Activated T-helper 9 cell treated with anti-CD3 and anti-CD28 coated beads, Interleukin-2, amount 50 U/mL, for 16 hours (primary cell): Measurements from ENCODE around the gene RTL10.
"Not testable (repeated sequence)": the region's sequence is repeated elsewhere in the genome, so short reads cannot be mapped to it uniquely, and the experiment has no call there.

Experiments
- DNase-seq: peaks from one replicate; pipeline ENCODE4 v3.0.0-alpha.2; 2020; ENCODE audit warnings: low read depth

Gene RTL10

DNA sequence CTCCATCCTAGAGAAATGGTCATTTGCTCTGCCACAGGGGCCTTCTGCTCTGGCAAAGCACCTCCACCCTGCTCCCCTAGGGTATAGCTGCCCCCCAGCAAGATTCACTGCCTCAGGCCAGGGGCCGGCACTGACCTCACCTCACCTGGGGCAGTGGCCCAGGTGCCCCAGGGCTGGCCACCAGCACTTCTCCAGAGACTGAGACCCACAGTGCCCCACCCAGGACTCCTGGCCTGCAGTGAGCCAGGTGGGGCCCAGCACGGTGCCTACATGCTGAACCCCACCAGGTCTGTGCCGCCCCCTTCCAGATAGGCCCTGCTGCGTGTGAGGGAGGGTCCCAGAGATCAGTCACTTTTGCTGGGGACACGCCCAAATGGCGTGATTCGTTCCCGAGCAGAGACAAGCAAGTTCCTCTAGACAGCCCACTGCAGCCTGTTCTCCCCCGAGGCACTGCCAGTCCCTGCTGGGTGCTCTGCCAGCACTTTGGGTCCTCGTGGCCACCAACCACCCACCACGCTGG is 10.8 kb downstream of the RTL10 start:
- DNase-seq: no peak

DNA sequence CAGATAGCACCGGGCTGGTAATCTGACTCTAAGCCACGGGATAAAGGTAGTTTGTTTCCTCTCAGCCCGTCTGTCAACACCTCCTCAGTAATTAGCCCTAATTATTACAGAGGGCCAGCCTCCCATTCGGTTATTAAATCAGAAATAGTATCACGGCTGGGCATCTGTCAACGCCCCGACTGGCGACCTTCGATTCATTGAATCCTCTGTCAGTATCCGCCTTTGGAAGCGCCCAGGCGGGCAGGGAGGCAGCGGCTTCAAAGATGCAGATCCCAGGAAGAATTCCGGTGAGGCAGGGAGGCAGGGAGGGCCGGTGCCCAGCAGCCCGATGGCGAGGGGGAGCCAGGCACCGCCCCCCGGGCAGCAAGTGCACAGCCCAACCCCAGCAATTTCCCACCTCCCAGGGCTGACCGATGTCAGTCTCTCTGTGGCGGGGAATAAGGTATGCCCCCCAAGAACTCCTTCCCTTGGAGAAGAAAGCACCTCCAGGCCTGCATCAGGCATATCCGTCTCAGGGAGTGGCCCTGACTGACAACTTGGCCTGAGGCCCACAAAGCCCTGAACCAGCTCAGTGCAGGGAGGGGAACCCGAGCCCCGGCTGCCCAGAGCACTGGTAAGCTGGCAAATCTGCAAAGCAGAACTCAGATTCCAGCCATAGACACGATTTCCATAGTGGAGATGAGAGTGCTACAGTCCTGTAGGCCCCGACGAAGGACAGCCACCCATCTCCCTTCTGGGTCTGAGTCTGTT is 11.4 kb downstream of the RTL10 start:
- no peak for DNase-seq

DNA sequence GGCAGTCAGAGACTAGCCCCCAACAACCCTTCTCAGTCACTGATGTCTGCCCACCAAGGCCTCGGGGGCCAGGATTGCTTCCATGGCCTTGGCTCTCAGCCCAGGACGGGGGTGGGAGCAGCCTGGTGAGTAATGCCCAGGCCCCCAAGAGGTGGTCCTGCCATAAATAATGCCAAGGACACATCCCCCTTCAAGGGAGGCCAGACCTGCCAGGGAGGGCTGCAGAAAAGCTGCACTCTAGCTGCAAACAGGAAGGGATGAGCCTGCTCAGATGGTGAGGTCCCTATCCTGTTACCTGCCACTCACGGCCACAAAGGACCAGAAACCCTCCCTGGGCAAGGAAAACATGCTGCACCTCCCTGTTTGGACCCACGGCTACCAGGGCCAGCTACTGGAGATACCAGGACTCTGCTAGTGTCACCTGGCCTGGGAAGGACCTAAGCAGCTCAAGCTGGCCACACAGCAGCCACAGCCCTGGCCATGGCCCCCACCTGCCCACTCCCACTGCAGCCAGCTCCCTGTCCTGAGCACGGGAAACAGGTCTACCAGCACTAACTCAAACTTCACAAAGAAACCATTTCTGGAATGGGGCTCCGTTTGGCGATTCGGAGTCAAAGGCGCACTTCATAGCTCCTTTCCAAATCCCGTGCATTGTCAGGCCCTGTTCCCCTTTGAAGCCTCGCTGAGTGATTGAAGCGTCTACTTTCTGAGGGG is 12.1 kb downstream of the RTL10 start:
- DNase-seq: no peak

DNA sequence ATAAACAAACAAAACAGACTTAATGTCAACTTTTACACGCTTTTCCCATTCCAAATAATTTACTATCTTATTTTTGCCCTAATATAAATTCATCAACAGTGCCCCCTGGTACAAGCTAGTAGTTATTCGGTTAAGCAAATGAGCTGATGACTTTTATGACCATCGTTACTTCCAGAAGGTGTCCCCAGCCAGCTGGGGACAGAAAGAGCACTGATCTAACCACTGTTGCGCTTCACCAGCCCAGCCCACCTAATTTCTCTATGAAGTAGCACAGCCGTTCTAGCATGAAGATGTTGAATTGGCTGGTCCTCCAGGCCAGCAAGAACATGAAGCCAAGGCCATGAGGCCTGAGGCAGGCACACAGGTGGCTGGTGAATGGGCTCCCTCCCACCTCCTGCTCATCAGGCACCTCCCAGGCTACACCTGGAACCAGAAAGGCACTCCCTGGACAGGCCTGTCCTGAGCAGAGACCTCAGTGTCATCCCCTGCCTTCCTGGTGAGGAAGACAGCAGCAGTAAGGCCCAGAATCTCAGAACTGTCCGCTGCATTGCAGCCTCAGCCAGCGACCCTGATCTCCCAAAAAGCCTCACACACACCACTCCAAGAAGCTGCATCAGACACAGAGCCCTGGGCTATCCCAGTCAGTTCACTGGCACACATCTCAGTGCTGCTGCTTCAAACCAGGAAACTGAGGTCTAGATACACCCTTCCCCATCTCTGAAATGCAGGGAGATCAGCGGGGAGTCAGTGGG is 12.9 kb downstream of the RTL10 start:
- DNase-seq: no peak

DNA sequence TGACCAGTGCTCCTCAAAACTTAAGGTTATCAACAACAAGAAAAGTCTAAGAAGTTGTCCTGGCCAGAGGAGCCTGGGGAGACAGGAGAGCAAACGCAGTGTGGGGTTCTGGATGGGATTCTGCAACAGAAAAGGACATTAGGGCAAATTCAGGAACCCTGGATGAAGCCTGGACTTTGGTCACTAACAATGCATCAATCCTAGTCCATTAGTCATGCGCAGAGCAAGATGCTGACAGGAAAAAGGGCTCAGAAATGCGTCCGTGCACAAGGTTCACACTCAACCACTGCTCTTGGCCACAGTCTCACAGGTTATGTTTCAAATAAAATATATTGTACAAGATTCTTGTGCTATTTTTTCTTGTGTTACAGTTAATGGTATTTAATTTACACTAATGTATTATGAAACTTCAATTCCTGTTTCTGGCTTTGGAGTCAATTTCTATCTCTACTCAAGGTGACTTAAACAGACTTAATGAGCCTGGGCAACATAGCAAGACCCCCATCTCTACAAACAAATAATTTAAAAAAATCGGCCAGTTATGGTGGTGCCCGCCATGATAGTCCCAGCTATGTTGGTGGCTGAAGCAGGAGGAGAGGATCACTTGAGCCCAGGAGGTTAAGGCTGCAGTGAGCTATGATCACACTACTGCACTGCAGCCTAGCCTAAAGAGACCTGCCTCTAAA is 13.6 kb downstream of the RTL10 start:
- no peak for DNase-seq

DNA sequence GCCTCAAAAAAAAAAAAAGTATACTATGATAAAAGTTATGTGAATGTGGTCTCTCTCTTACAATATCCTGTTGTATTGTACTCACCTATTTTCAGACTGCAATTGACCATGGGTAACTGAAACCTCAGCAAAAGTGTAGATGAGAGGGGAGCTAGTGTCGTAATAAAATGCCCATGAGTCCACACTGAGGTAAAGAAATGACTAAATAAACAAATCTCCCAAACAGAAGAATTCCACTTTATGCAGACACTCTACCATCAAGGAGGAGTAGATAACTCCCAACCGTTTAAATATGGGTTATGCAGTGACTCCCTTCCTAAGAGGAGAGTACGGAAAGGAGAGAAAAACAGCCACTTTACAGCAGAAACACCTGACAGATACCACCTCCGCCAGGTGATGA is 14.6 kb downstream of the RTL10 start:
- no peak for DNase-seq

DNA sequence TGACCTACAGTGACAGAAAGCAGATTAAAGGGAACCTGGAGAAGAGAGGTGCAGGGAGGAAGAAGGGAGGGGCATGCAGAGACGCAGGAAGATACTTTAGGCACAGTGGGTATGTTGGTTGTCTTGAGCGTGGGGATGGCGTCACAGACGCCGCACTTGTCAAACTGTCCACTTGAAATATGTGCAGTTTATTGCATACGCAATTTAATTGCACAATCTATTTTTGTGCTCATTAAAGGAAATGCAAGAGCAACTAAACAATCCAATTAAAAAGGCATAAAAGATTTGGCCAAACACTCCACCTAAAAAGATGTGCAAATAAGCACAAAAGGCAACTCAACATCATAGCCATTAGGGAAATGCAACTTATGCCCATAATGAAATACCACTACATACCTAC is 16.8 kb downstream of the RTL10 start:
- DNase-seq: no peak

DNA sequence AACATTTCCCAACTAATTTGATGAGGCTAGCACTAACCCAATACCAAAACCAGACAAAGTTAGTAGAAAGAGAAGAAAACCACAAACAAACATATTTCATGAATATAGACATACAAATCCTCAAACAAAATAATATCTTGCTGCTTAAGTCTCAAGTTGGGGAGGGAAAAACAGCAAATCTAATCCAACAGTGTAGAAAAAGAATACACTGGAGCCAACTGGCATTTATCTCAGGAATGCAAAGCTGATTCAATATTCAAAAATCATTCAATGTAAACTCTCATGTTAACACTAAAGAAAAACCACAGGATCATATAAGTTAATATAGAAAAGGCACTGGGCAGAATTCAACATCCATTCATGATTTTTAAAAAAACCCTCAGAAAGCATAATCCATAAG is 18.2 kb downstream of the RTL10 start:
- no peak for DNase-seq

DNA sequence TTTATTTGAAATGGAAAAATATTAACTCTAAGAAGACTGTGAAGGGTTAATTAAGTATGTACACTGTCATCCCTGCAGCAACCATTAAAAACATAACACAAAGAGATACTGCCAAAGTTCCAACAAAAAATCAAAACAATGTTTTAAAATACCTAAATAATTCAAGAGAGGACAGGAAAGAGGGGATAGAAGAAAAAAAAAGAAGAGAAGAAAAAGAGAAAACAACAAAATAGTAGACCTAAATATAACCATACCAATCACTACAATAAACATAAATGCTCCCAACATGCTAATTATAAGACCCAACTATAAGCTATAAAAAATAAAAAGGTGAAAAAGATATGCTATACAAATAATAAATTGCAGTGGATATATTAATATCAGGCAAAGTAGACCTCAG is 20.1 kb downstream of the RTL10 start:
- no peak for DNase-seq

DNA sequence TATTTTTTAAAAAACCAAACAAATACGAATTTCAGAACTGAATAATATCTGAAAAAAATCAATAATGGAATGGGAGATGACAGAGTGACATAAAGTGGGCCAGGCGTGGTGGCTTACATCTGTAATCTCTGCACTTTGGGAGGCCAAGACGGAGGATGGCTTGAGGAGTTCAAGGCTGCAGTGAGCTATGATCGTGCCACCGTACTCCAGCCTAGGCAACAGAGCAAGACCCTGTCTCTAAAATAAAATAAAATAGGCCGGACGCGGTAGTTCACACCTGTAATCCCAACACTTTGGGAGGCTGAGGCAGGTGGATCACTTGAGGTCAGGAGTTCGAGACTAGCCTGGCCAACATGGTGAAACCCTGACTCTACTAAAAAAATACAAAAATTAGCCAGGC is 21.3 kb downstream of the RTL10 start:
- not testable (repeated sequence) for DNase-seq

DNA sequence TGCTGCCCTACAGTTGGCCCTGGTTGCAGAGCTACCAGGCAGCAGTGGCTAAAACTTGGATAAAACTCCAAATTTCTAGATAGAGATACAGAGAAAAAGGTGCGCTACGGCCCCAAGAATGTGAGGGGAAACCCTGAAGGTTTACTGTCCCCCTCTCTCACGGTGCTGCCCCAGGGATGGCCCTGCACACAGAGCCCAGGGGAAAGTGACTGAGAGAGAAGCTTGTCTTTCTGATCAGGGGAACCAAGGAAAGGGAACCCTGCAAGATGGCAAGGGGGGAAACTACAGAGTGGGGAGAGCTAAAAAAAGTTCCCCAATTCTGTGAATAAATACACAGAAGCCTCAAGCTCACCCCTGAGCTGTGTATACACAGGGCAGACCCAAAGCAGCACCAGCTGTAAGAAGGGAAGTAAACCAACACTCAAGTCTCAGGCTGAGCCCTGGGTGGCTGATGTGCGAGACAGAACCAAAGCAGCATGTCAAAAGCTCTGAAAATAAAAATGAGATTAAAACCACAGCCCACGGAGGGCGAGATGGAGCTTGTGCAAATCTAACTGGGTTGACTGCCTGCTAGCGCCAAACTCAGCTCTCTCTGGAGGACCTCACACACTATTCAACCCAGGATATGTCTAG is 22.1 kb downstream of the RTL10 start:
- no peak for DNase-seq

DNA sequence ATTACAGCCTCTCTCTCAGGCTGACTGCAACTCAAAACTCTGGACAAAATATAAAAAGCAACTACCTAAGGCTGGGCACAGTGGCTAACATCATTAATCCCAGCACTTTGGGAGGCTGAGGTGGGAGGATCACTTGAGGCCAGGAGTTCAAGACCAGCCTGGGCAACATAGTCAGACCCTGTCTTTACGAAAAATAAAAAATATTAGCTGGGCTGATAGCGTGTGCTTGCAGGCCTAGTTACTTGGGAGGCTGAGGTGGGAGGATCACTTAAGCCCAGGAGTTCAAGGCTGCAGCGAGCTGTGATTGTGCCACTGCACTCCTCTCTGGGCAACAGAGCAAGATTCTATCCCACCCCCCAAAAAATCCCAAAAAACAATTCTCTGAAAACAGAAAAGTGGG is 22.7 kb downstream of the RTL10 start:
- DNase-seq: not testable (repeated sequence)

DNA sequence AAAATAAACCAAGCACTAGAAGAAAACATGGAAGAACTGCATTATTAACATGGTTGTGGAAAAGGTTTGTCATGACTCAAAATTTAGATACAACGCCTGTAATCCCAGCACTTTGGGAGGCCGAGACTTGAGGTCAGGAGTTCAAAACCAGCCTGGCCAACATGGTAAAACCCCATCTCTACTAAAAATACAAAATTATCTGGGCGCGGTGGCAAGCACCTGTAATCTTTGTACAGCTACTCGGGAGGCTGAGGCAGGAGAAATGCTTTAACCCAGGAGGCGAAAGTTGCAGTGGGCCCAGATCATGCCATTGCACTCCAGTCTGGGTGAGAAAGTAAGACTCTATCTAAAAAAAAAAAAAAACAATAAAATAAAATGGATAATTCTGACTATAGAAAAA is 23.7 kb downstream of the RTL10 start:
- no peak for DNase-seq

DNA sequence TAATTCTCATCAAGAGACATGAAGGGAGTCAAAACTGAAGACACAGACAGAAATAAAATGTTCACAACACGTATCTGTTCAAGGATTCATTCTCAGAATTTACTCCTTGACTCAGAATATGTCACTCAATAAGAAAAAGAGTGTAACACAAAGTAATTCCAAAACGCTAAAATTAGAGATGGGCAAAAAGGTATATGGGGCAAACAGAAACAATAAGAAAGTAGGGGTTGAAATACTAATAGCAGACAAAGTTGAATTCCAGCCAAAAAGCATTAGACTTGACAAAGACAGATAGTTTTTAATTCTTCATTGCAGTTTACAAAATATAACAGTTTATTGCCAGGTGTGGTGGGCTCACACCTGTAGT is 26.7 kb downstream of the RTL10 start:
- no peak for DNase-seq

DNA sequence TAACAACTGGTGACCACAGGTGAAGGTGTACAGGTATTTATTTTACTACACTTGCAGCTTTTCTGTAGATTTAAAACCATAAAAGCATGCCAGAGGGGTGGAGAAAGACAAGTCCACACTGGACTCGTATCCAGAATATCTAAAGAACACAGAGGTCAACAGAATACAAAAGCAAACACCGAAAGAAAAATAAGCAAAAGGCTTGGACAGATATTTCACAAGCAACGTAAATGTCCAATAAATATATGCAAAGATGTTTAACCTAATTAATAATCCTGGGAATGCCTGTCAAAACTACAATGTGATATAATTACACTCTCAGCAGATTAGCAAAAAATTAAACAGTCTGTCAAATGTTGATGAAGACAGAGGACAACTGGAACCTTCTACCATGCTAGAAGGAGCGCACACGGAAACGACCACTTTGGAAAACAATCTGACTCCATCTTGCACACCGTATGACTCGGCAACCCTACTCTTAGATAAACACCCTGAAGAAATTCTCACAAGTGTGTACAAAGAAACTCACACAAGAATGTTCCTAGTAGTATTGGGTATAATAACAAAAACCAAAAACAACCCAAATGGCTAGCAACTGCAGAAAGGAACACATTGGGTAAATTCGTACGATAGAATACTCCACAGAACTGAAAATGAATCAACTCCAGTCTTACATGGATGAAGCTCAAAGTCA is 27.2 kb downstream of the RTL10 start:
- no peak for DNase-seq

DNA sequence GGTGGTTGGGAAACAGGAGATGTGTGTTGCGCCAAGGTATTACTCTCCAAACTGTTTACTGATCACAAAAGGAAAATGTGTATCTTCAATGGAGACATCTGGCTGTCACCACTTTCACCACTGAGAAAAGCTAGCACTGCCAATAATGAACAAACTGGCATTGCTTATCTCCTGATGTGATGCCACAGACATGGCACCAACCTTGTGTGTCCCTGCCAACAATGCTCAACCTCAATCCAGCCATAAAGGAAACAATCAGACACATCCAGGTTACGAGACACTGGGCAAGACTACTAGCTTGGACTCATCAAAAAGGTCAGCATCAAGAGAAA is 28.1 kb downstream of the RTL10 start:
- no peak for DNase-seq

DNA sequence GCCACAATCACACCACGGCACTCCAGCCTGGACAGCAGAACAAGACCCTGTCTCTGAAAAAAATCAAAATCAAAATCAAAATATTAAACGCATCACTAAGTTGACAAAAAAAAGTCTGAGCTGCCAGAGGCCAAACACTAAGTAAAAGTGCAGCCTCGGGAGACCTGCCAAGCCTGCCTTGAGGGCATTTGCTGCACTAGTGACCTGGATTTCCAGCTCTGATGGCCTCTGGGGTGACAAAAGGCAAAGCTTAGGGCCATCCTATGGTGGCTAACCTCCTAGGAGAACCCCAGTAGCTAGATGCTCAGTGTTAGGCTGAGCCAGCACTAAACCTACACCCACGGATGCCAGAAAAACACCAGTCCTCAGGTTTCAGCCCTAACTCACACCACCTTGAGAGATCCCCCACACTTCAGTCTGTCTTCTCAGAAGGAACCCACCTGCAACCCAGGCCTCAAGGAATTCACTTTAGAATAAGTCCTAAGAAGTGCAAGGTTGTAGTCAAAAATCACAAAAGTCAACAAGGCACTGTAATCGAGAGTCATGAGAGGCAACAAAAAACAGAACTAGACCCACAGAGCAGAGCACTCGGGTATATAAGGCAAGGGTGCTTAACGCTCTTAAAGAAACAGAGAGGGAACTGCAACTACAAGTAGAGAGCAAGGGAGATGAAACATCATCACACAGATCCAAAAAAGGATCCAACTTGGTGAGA is 28.6 kb downstream of the RTL10 start:
- DNase-seq: no peak

DNA sequence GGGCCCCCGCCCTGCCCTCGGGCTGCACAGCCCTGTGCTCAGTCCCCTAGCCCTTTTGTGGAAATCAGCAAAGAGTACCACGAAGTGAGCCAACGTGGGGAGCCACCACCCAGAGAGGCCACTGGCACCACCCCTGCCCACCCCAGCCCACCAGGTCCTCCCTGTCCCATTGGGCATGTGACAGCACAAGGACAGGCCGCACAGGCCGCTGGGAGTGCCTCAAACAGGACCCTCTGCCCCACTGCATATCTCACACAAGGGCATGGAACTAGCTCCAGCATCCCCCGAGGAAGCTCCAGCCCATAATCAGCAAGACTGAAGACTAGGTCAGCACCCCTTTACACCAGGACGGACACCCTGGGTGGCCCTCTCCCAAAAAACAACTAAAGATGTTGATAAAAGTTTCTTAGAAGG is 29.7 kb downstream of the RTL10 start:
- DNase-seq: no peak

DNA sequence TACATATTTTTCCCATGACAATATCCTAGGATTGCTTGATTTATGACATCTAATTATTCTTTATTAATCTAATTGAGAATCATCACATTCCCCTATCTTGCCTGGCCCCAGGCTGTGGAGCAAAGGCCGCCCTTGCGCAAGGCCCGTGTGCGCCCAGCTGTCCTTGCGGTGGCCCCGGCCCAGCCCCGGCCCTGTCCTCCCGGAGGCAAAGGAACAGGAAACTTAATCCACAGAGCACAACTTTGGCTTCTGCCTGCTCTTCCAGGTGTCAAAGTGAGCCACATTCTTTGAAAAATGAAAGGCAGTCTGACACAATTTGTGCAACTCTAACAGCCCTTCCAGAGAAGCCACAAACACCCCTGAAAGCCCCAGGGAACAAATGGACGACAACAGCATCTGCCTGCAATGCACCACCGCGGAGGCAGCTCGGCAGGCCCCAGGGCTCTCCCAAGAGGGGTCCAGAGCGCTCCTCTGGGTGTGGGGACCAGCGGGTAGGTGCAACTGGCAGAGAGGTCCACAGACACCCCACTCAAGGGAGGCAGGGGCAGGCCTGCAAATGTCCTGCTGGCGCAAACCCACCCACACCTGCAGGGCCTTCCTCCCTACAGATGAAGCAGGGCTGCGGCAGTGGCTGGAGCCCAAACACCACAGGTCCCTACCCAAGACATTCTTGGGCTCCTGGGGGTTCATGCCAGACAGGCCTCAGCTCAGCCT is 30.3 kb downstream of the RTL10 start:
- DNase-seq: no peak

DNA sequence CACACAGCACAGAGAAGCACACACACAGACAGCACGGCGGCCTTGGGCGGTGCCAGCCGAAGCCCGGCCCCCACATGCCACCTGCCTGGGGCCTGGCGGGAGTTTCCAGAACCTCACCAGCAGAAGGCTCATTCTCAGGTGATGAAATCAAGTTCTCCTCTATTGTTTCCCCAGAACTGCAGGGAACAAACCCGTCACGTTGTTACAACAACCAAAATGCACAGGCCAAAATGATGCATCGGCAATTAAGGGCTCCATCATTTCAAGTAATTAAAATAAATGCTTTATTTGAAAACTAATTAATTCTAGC is 30.8 kb downstream of the RTL10 start:
- no peak for DNase-seq
